Activated naive CD4-positive, alpha-beta T cell treated with anti-CD3 and anti-CD28 coated beads, Interleukin-2, amount 10 ng/mL, durations not matched to agents 7 days and 5 days (primary cell): ENCODE results near the gene B3GAT3.
A peak's percentile ranks its signal among the peaks of the same experiment; 100 is the strongest.

Experiments
- CTCF ChIA-PET: fragments of 350-600 bp; sonication (Branson Sonifier 250); formaldehyde crosslinking; loops from one replicate; lab custom pipeline; 2021; ENCODE audit warnings: antibody characterized with exemption; lab: Charles Lee
- DNase-seq: peaks from one replicate; pipeline ENCODE4 v3.0.0-alpha.2; 2020
- H3K27ac Mint-ChIP-seq: one replicate; pipeline ENCODE4 v1.8.0; 2021; ENCODE audit warnings: mild to moderate bottlenecking, moderate library complexity, mixed read lengths
- H3K27me3 Mint-ChIP-seq: one replicate; pipeline ENCODE4 v1.8.0; 2021; ENCODE audit warnings: mild to moderate bottlenecking, mixed read lengths
- H3K36me3 Mint-ChIP-seq: one replicate; pipeline ENCODE4 v1.8.0; 2021; ENCODE audit warnings: mixed read lengths
- H3K4me1 Mint-ChIP-seq: one replicate; pipeline ENCODE4 v1.8.0; 2021; ENCODE audit warnings: mixed read lengths
- H3K4me3 Mint-ChIP-seq: one replicate; pipeline ENCODE4 v1.8.0; 2021; ENCODE audit warnings: mild to moderate bottlenecking, moderate library complexity, mixed read lengths
- H3K9me3 Mint-ChIP-seq: one replicate; pipeline ENCODE4 v1.8.0; 2021; ENCODE audit warnings: mixed read lengths

The B3GAT3 gene

DNA sequence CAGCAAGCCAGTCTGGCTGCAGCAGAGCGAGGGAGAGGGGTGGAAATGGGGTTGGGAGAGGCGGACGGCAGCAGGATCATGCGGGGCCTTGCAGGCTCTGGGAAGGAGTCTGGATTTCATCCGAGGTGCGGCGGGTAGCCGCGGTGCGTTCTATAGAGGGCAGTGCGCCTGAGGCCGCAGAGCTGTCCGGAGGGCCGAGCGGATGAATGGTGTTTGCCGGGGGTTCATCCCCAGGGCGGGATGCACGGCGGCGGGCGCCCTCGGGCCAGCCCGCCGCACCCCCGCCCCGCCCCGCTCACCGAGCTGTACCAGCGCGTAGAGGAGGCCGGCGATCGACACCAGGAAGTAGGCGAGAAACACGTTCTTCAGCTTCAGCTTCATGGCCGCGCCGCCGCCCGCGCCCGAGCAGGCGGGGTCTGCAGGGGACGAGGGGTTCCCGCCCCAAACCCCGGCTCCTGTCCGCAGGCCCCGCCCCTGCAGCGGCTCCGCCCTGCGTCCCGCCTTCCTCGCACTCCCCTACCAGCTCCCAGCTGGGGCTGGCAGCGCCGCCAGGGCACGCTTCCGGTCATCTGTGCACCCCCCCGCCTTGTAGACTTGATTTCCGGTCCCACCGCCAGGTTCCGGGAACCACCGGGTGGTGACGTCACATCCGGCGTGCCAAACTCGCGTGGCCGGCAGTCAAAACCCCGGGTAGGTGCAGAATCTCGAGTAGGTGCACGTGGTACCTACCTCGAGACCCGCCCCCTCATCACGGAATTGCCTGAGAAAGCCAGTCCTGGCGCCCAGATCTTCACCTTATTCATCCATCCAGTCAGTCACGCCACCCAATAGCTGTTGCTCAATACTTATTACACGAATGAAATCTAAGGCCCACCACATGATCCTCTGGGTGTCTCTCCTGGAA, at the start of gene B3GAT3:
Gene B3GAT3 (minus strand): TSS at position 420 of the 904 bp plus-strand sequence. CDS start 39 bp downstream, at position 381.
- Mint-ChIP-seq H3K9me3 (no peaks in the 10 kb centered on the region), H3K36me3 (peaks cover 43% of the 10 kb centered on the region), H3K4me3 (peak within 1 kb of the TSS; percentile 90), H3K27me3 (peaks cover 3% of the 10 kb centered on the region), H3K4me1 (peaks cover 31% of the 10 kb centered on the region), H3K27ac (peak within 1 kb of the TSS; percentile 97)
- CTCF ChIA-PET, result interaction anchor here (0.7 to 3.5 kb wide), 6 partner anchors 10 to 73 kb away, joined by 3 to 10 read pairs (median 4); partner anchors contain the start of genes C11orf98, CSKMT and MTA2
- DNase-seq, result peak; percentile 98

GRCh38 chr11:62671236-62671607, 49.4 kb upstream of the B3GAT3 start:
- no peaks in the 10 kb centered on the region for H3K27me3 Mint-ChIP-seq

DNA sequence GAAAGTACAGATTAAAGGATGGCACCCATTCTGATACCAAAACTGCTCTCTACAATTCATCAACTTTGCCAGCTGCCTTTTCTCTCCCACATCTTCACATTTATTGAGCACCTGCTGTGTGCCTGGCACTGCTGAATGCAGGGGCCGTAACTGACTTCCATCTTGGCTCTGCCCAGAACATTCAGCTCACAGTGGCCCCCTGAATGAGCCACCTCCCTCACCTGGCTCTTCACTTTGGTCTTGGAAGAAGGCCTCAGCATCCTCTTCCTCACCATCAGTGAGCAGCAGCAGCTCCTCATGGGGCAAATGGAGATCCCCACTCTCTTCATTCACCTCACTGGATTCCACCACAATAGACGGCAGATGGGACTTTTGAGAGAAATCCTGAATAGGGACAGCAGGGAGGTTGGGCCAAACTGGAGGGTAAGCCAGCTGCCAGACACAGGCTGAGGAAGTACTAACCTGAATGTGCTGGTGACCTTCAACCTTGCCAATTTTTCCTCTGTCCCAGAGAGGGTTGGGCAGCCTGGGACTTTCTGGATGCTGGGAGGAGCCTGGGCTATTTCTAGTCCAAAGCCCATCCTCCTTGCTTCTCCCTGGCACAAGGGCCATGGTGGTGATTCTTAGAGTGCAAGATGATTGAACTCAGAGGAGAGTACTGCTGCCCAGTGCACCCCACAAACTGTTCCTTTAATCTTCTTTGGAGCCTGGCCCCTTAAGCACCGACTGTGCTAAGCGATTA, 47.8 kb upstream of the B3GAT3 start:
- Mint-ChIP-seq H3K36me3 (peaks cover 34% of the 10 kb centered on the region), H3K4me3 (peak overlapping the region; percentile 14), H3K4me1 (peaks cover 67% of the 10 kb centered on the region), H3K27ac (peak overlapping the region; percentile 96), H3K27me3 (peaks cover 7% of the 10 kb centered on the region), H3K9me3 (no peaks in the 10 kb centered on the region)
- CTCF ChIA-PET, result no interaction called here
- DNase-seq, result no peak

More at GRCh38 chr11:62671236-62671607, 49.4 kb upstream of the B3GAT3 start:
- Mint-ChIP-seq H3K4me3 (peak overlapping the region; percentile 81), H3K27ac (peak overlapping the region; percentile 96), H3K9me3 (no peaks in the 10 kb centered on the region), H3K36me3 (peaks cover 33% of the 10 kb centered on the region), H3K4me1 (peaks cover 71% of the 10 kb centered on the region)
- CTCF ChIA-PET, result interaction anchor here (1.5 kb wide), 1 partner anchor 10 kb away, joined by 5 read pairs; no protein-coding TSS in a partner anchor
- DNase-seq, result no peak

GRCh38 chr11:62667460-62667859, 45.7 kb upstream of the B3GAT3 start:
- Mint-ChIP-seq H3K36me3 (peaks cover 36% of the 10 kb centered on the region), H3K4me3 (peak overlapping the region; percentile 96), H3K4me1 (peaks cover 64% of the 10 kb centered on the region), H3K27me3 (peaks cover 7% of the 10 kb centered on the region), H3K9me3 (no peaks in the 10 kb centered on the region), H3K27ac (peak overlapping the region; percentile 19)
- DNase-seq, result no peak
- CTCF ChIA-PET, result interaction anchor here (0.9 to 1.5 kb wide), 4 partner anchors 54 to 87 kb away, joined by 3 to 4 read pairs (median 4); partner anchors contain the start of genes EML3, MTA2 and ROM1

- DNase-seq, result no peak
- H3K4me3 Mint-ChIP-seq, result peak overlapping the region; percentile 96
- peak overlapping the region; percentile 90 for H3K27ac Mint-ChIP-seq
- H3K27me3 Mint-ChIP-seq, result peaks cover 7% of the 10 kb centered on the region
- CTCF ChIA-PET, result interaction anchor here (1.2 to 3.1 kb wide), 6 partner anchors 11 to 65 kb away, joined by 4 to 17 read pairs (median 6); partner anchors contain the start of genes EML3, MTA2 and ROM1
- H3K36me3 Mint-ChIP-seq, result peaks cover 35% of the 10 kb centered on the region
- no peaks in the 10 kb centered on the region for H3K9me3 Mint-ChIP-seq
- peaks cover 60% of the 10 kb centered on the region for H3K4me1 Mint-ChIP-seq
These were observed 44.6 kb upstream of the B3GAT3 start for GRCh38 chr11:62666259-62666926.

- H3K36me3 Mint-ChIP-seq, result peaks cover 37% of the 10 kb centered on the region
These were observed 43.9 kb upstream of the B3GAT3 start for GRCh38 chr11:62665599-62666258.

GRCh38 chr11:62665075-62665598, 43.4 kb upstream of the B3GAT3 start, which contains the start of the genes C11orf98 and CSKMT:
C11orf98 (minus strand) TSS chr11:62665210; CDS start chr11:62665169, 41 bp downstream.
CSKMT (plus strand) TSS chr11:62665312; CDS start chr11:62665880, 568 bp downstream.
- Mint-ChIP-seq H3K27ac (peak within 1 kb of the TSS; percentile 90), H3K4me1 (peaks cover 51% of the 10 kb centered on the region), H3K36me3 (peaks cover 39% of the 10 kb centered on the region), H3K4me3 (peak within 1 kb of the TSS; percentile 96), H3K27me3 (peaks cover 7% of the 10 kb centered on the region), H3K9me3 (no peaks in the 10 kb centered on the region)
- CTCF ChIA-PET, result interaction anchor here (0.8 to 3.1 kb wide), 14 partner anchors 9 to 240 kb away, joined by 3 to 17 read pairs (median 4); partner anchors contain the start of genes GANAB, SLC3A2, TAF6L and TUT1
- peak; percentile 96 for DNase-seq

More at GRCh38 chr11:62665599-62666258, 43.9 kb upstream of the B3GAT3 start:
- DNase-seq, result peak; percentile 67
- Mint-ChIP-seq H3K4me3 (peak overlapping the region; percentile 96), H3K27me3 (peaks cover 7% of the 10 kb centered on the region), H3K4me1 (peaks cover 54% of the 10 kb centered on the region), H3K9me3 (no peaks in the 10 kb centered on the region), H3K27ac (peak overlapping the region; percentile 90)
- CTCF ChIA-PET, result interaction anchor here (0.8 to 3.1 kb wide), 12 partner anchors 10 to 216 kb away, joined by 3 to 17 read pairs (median 4); partner anchors contain the start of genes GANAB, SLC3A2, TAF6L and TUT1

DNA sequence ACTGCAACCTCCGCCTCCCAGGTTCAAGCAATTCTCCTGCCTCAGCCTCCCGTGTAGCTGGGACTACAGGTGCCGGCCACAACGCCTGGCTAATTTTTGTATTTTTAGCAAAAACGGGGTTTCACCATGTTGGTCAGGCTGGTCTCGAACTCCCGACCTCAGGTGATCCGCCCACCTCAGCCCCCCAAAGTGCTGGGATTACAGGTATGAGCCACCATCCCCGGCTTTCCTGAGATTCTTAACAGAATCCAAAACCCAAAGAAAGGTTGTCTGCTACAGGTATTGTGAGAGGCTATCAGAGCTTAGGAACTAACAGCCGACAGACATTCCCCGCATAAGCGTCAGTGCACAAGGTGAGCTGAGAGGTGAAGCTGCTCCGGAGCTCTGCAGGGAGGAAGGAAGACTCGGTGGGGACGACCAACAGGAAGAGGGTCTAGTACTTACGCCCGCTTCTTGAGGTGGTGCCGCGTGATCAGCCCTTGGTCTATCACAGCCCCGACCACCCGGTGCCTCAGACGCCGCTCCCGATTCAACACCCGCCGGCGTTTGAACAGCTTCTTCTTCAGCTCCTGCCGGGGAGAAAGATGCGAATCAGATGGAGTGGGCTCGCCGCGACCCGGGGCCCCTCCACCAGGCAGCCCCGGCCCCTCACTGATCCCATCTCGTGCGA, 42.8 kb upstream of the B3GAT3 start:
- no peaks in the 10 kb centered on the region for H3K9me3 Mint-ChIP-seq
- H3K27ac Mint-ChIP-seq, result peak overlapping the region; percentile 90
- CTCF ChIA-PET, result interaction anchor here (0.8 to 3.1 kb wide), 14 partner anchors 9 to 240 kb away, joined by 3 to 17 read pairs (median 4); partner anchors contain the start of genes GANAB, SLC3A2, TAF6L and TUT1
- DNase-seq, result peak; percentile 74
- H3K36me3 Mint-ChIP-seq, result peaks cover 39% of the 10 kb centered on the region
- peaks cover 7% of the 10 kb centered on the region for H3K27me3 Mint-ChIP-seq
- H3K4me3 Mint-ChIP-seq, result peak overlapping the region; percentile 96
- peaks cover 46% of the 10 kb centered on the region for H3K4me1 Mint-ChIP-seq

DNA sequence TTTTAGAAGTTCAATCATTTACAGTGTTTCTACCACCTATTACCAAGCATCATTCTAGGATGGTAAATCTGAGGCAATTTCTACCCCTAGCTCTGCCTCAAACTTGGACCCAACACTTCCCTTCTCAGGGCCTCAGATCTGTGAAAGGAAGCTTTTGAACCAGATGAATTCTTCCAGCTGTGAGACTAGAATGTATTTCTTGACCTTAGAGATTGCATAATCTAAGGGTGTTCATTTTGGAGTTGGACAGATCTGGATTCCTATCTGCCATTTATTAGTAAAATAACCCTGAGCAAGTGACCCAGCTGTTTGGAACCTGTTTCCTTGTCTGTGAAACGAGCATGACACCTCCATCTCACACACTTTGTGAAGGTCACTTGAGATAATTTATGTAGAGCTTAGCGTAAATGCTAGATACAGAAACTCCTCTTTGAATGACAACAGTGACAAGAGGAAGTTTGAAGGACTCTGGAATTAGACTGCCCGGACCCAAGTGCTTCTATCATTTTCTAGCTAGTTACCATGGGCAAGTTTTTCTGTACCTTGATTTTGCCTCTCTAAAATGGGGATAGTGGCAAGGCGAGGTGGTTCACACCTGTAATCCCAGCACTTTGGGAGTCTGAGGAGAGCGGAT, 35.1 kb upstream of the B3GAT3 start:
- CTCF ChIA-PET, result interaction anchor here (1.2 to 3.8 kb wide), 3 partner anchors 8 to 38 kb away, joined by 4 to 17 read pairs (median 5); partner anchors contain the start of genes C11orf98 and CSKMT
- H3K4me1 Mint-ChIP-seq, result peaks cover 22% of the 10 kb centered on the region
- no peak for DNase-seq
- H3K27me3 Mint-ChIP-seq, result peaks cover 3% of the 10 kb centered on the region
- no peak overlapping the region for H3K4me3 Mint-ChIP-seq
- peaks cover 7% of the 10 kb centered on the region for H3K36me3 Mint-ChIP-seq
- no peaks in the 10 kb centered on the region for H3K9me3 Mint-ChIP-seq
- H3K27ac Mint-ChIP-seq, result no peak overlapping the region

DNA sequence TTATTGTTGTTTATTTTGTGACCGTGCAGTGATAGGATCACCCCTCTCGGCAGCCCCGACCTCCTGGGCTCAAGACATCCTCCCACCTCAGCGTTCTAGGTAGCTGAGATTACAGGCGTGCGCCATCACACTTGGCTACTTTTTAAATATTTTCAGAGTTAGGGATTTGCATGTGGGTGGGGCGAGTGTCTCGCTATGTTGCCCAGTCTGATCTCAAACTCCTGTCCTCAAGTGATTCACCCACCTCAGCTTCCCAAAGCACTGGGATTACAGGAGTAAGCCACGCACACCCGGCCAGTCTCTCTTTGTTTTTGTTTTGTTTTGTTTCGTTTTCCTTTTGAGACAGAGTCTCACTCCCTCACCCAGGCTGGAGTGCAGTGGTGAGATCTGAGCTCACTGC, 32.5 kb upstream of the B3GAT3 start:
- peaks cover 13% of the 10 kb centered on the region for H3K36me3 Mint-ChIP-seq
- H3K4me1 Mint-ChIP-seq, result peaks cover 33% of the 10 kb centered on the region
- H3K27ac Mint-ChIP-seq, result peak overlapping the region; percentile 83
- CTCF ChIA-PET, result interaction anchor here (1.6 to 3.8 kb wide), 3 partner anchors 11 to 52 kb away, joined by 4 to 17 read pairs (median 10); partner anchors contain the start of genes C11orf98 and CSKMT
- DNase-seq, result no peak
- peak overlapping the region; percentile 37 for H3K4me3 Mint-ChIP-seq
- no peaks in the 10 kb centered on the region for H3K9me3 Mint-ChIP-seq
- peaks cover 3% of the 10 kb centered on the region for H3K27me3 Mint-ChIP-seq

- Mint-ChIP-seq H3K27me3 (peaks cover 3% of the 10 kb centered on the region), H3K36me3 (peaks cover 16% of the 10 kb centered on the region), H3K4me1 (peaks cover 36% of the 10 kb centered on the region), H3K27ac (peak overlapping the region; percentile 85), H3K9me3 (no peaks in the 10 kb centered on the region), H3K4me3 (peak overlapping the region; percentile 80)
- DNase-seq, result peak; percentile 51
- CTCF ChIA-PET, result no interaction called here
These were observed 30.6 kb upstream of the B3GAT3 start for GRCh38 chr11:62652161-62653006.
